Measurements from ENCODE around the gene VTN. TPM values are rescaled to one million over a fixed set of nuclear protein-coding genes. Genes with fewer than 3 reads are reported as not detected.

VTN gene, protein sequence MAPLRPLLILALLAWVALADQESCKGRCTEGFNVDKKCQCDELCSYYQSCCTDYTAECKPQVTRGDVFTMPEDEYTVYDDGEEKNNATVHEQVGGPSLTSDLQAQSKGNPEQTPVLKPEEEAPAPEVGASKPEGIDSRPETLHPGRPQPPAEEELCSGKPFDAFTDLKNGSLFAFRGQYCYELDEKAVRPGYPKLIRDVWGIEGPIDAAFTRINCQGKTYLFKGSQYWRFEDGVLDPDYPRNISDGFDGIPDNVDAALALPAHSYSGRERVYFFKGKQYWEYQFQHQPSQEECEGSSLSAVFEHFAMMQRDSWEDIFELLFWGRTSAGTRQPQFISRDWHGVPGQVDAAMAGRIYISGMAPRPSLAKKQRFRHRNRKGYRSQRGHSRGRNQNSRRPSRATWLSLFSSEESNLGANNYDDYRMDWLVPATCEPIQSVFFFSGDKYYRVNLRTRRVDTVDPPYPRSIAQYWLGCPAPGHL
- 1 to 10 TPM in 1 of 3 donors, under 1 TPM in 2; 0.60 to 1.1 (median 0.94) TPM for total RNA-seq

DNA sequence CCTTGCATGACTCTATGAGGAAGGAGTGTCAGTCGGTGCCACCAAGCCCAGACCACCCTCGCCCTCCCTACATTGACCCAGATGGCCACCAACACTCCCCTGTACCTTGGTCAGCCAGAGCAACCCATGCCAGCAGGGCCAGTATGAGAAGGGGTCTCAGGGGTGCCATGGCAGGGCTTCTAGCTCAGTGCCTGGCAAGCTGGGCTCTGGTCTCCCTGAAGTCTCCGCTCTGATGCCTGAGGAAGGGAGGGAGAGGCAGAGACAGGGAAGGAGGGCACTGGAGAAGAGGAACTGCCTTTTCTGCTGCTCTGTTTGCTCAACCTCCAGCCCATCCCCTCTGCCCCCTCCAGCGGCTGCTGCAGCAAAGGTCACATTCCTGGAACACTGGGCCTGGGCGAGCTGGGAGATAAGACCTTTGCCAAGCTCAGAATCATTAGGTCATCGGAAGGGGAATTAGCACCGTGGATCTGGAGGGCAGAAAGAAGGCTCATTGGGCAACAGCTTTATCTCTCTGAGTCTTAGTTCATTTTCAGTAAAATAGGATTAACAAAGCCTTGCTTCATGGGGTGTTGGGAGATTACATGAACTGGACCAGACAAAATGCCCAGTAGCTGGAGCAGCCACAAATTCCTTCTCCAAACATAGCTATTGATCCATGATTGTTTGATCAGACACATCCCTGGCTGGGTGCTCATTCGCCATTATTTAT lies at the start of gene VTN:
VTN (minus strand) TSS at position 273 of the 709 bp plus-strand sequence; CDS start at position 169, 104 bp downstream.
- Mint-ChIP-seq H3K27me3 (ENCODE audit: low read depth) (no peaks in the 10 kb centered on the region), H3K4me1 (ENCODE audit: low read depth) (peaks cover 16% of the 10 kb centered on the region), H3K36me3 (ENCODE audit: insufficient read depth) (no peaks in the 10 kb centered on the region), H3K9me3 (no peaks in the 10 kb centered on the region), H3K4me3 (peak within 1 kb of the TSS; percentile 90)
- ATAC-seq: no peak
- DNase-seq: no peak

DNA sequence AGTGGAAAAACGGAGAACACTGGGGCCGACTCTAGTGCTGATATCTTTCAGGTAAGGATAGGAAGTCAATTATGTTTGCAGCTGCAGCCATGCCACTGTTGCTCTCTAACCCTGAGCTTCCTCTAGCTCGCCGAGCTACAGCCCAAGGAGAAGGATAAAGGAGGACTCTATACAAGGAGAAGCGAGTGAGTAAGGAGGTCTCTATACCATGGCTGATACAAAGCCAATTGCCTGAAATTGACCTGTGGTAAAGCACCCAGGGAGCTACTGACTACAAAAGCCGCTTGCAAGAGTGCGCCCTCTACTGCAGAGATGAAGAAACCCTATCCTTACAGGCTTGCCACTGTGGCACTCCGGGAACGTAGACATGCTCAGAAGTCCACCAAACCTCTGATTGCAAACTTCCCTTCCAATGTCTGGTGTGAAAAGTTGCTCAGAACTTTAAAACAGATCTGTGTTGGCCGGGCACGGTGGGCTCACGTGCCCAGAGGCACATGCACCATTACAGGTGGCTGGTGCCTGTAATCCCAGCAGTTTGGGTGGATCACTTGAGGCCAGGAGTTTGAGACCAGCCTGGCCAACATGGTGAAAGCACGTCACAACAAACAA lies 46.7 kb upstream of the VTN start:
- H3K27me3 Mint-ChIP-seq (ENCODE audit: low read depth): peaks cover 12% of the 10 kb centered on the region
- H3K4me3 Mint-ChIP-seq: no peak overlapping the region
- no peaks in the 10 kb centered on the region for H3K9me3 Mint-ChIP-seq
- H3K4me1 Mint-ChIP-seq (ENCODE audit: low read depth): peaks cover 2% of the 10 kb centered on the region
- peak; percentile 88 to 94 for ATAC-seq
- peak; percentile 38 for DNase-seq
- H3K36me3 Mint-ChIP-seq (ENCODE audit: insufficient read depth): no peaks in the 10 kb centered on the region

DNA sequence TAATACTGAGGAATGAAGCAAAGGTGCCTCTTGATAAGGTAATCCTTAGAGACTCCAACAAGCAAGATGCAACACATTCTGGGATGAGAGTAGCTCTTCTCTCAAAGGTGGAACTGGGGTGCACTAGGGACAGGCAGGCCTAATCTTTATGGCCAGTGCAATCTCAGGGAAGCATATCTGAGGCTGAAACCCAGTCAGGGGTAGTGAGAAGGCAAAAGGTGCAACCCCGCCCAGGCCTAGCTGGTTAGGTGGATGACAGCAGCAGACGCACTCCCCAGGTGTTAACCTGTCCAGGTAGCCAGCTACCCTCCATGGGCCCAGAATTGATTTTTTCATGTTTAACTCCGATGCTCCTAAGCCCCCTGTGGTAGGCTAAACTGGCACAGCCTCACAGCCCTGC lies 45.8 kb upstream of the VTN start:
- DNase-seq: no peak
- Mint-ChIP-seq H3K4me1 (ENCODE audit: low read depth) (peaks cover 2% of the 10 kb centered on the region), H3K36me3 (ENCODE audit: insufficient read depth) (no peaks in the 10 kb centered on the region), H3K27me3 (ENCODE audit: low read depth) (peaks cover 13% of the 10 kb centered on the region), H3K4me3 (no peak overlapping the region), H3K9me3 (no peaks in the 10 kb centered on the region)
- ATAC-seq: no peak

DNA sequence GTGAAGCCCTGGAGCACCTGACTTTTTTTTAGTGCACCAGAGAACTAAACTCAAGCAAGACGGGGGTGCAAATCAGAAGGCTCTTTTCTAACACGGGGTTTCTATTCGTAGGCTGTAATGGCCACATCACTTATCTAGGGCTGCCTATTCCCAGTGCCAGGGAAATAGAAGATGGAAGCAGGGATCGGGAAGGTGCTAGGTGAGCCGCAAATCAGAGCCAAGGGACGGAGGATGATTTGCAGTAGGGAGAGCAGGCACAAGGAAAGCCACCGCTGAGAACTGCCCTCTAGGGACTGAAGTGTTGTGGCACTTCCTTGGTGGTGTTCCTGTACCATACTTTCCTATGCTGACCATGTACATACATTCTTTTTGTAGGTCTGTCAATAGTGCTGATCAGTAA lies 43.7 kb upstream of the VTN start:
- no peak overlapping the region for H3K4me3 Mint-ChIP-seq
- peaks cover 12% of the 10 kb centered on the region for H3K27me3 Mint-ChIP-seq (ENCODE audit: low read depth)
- DNase-seq (no peak), ATAC-seq (no peak)
- H3K4me1 Mint-ChIP-seq (ENCODE audit: low read depth): peaks cover 2% of the 10 kb centered on the region
- no peaks in the 10 kb centered on the region for H3K36me3 Mint-ChIP-seq (ENCODE audit: insufficient read depth)
- H3K9me3 Mint-ChIP-seq: no peaks in the 10 kb centered on the region

DNA sequence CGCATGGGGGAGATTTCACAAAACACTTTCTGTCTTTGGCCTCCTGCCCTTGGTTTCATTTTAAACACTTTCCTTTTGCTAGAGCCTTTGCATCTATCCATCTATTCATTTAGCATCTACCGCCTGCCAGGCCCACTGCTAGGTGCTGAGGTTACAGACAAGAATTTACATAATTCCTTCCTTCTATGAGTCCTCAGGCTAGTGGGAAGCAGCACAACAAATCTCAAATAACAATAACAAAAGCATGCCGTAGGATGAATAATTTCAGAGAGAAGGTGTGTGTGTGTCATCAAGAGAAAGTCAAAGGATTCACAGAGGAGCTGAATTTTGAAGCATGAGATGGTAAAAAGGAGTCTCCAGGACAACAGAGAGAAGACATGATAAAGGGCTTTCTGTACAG lies 42.0 kb upstream of the VTN start:
- no peaks in the 10 kb centered on the region for H3K9me3 Mint-ChIP-seq
- H3K27me3 Mint-ChIP-seq (ENCODE audit: low read depth): peaks cover 21% of the 10 kb centered on the region
- no peak for ATAC-seq
- no peak overlapping the region for H3K4me3 Mint-ChIP-seq
- DNase-seq: no peak
- no peaks in the 10 kb centered on the region for H3K36me3 Mint-ChIP-seq (ENCODE audit: insufficient read depth)
- peaks cover 2% of the 10 kb centered on the region for H3K4me1 Mint-ChIP-seq (ENCODE audit: low read depth)

DNA sequence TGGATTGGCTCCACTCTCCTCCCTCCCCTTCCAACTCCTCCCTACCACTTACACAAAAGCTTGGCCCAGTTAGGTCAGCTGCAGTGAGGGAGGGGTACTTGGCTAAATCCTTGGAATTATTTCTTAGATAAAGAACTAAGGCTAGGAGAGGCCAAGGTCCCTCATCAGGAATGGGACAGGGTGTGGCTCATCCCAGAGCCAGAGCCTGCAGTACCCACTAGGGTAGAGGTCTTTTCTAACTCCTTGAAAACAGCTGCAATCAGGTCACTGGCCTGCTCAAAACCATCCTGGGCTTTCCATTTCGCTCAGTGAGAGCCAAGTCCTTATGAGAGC lies 37.8 kb upstream of the VTN start:
- DNase-seq (no peak), ATAC-seq (no peak)
- peaks cover 4% of the 10 kb centered on the region for H3K4me1 Mint-ChIP-seq (ENCODE audit: low read depth)
- no peaks in the 10 kb centered on the region for H3K9me3 Mint-ChIP-seq
- no peak overlapping the region for H3K4me3 Mint-ChIP-seq
- H3K27me3 Mint-ChIP-seq (ENCODE audit: low read depth): peaks cover 16% of the 10 kb centered on the region
- no peaks in the 10 kb centered on the region for H3K36me3 Mint-ChIP-seq (ENCODE audit: insufficient read depth)

DNA sequence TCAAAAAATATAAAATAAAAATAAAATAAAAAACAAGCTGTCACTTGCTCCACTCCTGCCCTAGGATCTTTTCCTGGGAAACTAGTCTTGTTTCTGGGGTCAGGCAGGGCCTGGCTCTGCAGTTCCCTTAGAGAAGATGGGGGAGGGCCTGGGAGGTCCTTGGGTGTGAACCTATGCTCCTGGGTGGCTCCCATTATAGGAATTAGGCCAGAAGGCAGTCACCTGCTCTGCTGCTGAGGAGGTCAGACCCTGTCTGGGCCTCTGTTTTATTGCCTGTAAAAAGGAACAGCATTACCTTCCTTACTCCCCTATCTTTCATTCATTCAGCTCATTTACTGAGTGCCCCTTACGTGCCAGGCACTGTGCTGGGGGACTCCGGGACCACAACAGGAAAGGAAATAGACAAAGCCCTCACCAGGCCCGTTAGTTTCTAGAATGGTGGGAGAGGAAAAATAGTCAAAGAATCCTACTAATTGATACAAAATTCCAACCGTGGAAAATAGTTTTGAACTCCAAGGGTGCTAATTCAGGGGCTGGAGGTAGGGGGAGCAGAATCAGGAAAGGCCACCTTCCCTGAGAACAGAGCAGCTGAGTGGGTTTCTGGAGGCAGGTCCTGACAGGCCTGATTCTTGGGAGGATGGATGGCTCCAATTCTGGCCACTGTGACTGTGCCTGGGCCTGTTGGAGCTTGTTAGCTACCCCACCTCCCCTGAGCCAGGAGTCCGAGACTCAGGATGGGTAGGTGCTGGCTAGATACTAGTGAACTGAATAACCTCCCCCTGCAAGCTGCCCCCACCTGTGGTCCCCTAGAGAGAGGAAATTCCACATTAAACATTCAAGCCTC lies 37.2 kb upstream of the VTN start:
- H3K9me3 Mint-ChIP-seq: no peaks in the 10 kb centered on the region
- H3K4me1 Mint-ChIP-seq (ENCODE audit: low read depth): peaks cover 4% of the 10 kb centered on the region
- DNase-seq: no peak
- H3K36me3 Mint-ChIP-seq (ENCODE audit: insufficient read depth): no peaks in the 10 kb centered on the region
- H3K27me3 Mint-ChIP-seq (ENCODE audit: low read depth): peaks cover 15% of the 10 kb centered on the region
- ATAC-seq: no peak
- peak overlapping the region; percentile 35 for H3K4me3 Mint-ChIP-seq

DNA sequence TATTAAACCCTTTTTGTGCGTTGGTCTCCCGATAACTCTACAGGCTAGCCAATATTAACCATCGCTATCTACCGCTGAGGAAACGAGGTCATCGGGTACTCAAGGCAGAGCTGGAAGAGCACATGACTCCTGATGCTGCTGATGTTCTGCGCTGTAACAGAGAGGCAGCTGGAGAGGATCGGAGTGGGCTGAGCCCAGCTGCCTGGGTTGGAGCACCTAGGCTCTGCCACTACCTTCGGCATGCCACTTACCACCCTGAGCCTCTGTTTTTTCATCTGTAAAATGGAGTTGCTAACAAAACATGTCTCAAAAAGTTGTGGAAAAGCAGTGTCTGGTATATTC lies 36.3 kb upstream of the VTN start:
- peaks cover 13% of the 10 kb centered on the region for H3K27me3 Mint-ChIP-seq (ENCODE audit: low read depth)
- no peak for DNase-seq
- peaks cover 4% of the 10 kb centered on the region for H3K4me1 Mint-ChIP-seq (ENCODE audit: low read depth)
- peak; percentile 6 to 9 for ATAC-seq
- no peaks in the 10 kb centered on the region for H3K9me3 Mint-ChIP-seq
- peak overlapping the region; percentile 72 for H3K4me3 Mint-ChIP-seq
- no peaks in the 10 kb centered on the region for H3K36me3 Mint-ChIP-seq (ENCODE audit: insufficient read depth)

DNA sequence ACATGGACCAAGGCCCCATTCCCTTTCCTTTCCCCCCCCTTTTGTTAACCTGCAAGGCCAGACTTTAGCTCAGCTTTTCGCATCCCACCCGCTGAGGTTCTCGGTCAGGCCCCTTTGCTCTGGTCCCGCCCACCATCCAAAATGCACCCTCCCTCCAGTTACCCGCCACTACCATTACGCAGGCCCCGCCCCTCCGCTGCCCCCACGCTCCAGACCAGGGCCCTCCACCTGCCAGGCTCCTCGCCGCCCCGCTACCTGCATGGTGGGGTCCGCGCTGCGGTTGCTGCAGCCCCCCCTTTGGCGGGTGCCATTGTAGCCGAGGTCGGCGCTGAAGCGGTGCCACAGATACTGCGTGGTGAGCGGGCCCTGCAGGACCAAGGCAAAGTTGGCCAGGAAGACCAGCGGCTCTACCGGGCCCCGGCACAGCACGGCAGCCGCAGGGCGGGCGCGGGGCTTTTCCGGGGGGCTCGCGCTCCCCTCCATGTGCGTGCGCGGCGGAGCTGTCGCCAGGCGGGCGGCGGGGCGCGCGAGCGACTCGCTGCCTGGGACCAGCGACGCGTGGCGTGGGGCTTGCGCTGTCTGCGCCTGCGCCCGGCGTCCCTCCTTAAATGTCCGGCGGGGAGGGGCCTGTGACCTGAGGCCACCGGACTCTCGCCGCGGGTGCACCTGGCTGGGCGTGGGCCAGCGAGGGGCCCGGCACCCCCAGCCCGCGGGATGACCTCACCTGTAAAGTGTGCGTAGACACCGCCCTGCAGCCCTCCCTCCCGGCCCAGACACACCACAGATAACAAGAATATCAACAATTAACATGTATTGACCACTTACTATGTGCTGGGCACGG lies 35.7 kb upstream of the VTN start, which contains the start of gene SLC46A1:
SLC46A1 (minus strand) TSS at position 581 of the 841 bp plus-strand sequence; CDS start at position 483, 98 bp downstream.
- Mint-ChIP-seq H3K9me3 (no peaks in the 10 kb centered on the region), H3K4me1 (ENCODE audit: low read depth) (peaks cover 4% of the 10 kb centered on the region), H3K36me3 (ENCODE audit: insufficient read depth) (no peaks in the 10 kb centered on the region), H3K27me3 (ENCODE audit: low read depth) (peaks cover 11% of the 10 kb centered on the region), H3K4me3 (peak within 1 kb of the TSS; percentile 81)
- DNase-seq: peak; percentile 27
- peak; percentile 90 to 92 for ATAC-seq

DNA sequence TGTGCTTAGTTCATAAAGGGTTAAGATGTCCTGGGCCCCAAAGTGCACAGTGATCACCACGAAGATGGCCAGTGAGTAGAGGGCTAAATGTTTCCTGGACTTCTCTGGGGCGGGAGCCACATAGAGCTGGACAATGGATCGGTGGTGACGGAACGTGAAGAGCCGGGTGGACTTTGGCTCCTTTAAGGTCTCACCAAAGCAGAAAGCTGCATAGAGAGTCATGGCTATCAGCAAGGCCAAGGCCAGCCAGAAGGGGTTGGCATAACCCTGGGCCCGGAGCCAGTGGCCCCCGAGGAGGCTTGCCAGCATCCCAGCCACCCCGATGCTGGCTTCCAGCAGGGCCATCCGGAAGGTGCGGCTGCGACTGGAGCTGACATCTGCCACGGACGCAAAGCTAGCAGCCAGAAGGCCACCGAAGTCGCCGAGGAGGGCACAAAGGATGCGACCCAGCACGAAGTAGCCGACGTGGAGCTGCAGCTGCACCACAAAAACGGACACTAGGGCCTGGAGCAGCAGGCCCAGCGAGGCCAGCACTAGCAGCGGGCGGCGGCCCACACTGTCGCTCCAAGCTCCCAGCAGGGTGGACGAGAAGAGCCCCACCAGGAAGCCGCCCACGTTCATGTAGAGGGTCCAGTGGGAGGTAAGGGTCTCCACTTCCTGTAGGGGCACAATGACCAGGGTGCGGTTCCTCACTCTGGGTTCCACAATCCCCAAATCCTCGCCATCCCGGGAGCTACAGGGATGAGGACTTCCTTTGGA lies 34.9 kb upstream of the VTN start:
- Mint-ChIP-seq H3K4me3 (peak overlapping the region; percentile 81), H3K36me3 (ENCODE audit: insufficient read depth) (no peaks in the 10 kb centered on the region), H3K4me1 (ENCODE audit: low read depth) (peaks cover 4% of the 10 kb centered on the region), H3K9me3 (no peaks in the 10 kb centered on the region), H3K27me3 (ENCODE audit: low read depth) (peaks cover 9% of the 10 kb centered on the region)
- ATAC-seq (no peak), DNase-seq (no peak)

DNA sequence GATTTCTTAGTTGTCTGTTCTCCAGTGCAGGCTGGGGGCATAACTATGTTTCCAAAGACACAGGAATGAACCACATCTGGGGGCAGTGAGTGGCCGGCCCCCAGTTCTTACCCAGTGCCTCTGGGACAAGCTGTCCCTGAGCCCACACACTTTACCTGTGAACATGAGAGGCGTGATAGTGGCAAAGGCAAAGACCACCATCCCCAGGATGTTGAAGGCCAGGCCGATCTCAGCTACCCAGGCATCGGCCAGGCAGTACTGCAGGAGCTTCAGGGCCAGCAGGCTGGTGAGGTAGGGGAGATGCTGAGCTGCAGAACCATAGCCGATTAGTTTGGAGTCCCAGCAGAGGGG lies 34.3 kb upstream of the VTN start:
- DNase-seq: no peak
- no peak for ATAC-seq
- no peaks in the 10 kb centered on the region for H3K36me3 Mint-ChIP-seq (ENCODE audit: insufficient read depth)
- peaks cover 9% of the 10 kb centered on the region for H3K27me3 Mint-ChIP-seq (ENCODE audit: low read depth)
- H3K4me1 Mint-ChIP-seq (ENCODE audit: low read depth): peaks cover 4% of the 10 kb centered on the region
- peak overlapping the region; percentile 81 for H3K4me3 Mint-ChIP-seq
- no peaks in the 10 kb centered on the region for H3K9me3 Mint-ChIP-seq

DNA sequence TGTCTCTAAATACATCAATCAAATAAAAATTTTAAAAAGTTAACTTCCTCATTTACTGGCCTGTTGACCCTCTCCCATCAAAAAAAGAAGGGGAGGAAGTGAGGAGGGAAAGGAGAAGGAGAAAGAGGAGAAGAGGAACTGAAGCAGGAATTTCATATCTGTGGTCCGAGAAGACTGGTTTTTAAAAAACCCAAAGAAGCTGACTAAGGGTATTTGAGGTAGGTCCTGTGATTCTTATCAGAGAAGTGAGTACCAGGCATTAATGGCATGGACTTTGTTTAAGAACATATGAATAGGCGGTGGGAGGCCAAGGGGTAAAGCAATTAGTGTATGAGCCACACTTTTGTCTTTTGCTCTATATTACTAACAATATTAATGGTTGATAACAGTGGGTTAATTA lies 33.9 kb upstream of the VTN start:
- no peak overlapping the region for H3K4me3 Mint-ChIP-seq
- no peaks in the 10 kb centered on the region for H3K9me3 Mint-ChIP-seq
- no peak for ATAC-seq
- H3K4me1 Mint-ChIP-seq (ENCODE audit: low read depth): peaks cover 4% of the 10 kb centered on the region
- H3K27me3 Mint-ChIP-seq (ENCODE audit: low read depth): peaks cover 9% of the 10 kb centered on the region
- no peak for DNase-seq
- H3K36me3 Mint-ChIP-seq (ENCODE audit: insufficient read depth): no peaks in the 10 kb centered on the region

DNA sequence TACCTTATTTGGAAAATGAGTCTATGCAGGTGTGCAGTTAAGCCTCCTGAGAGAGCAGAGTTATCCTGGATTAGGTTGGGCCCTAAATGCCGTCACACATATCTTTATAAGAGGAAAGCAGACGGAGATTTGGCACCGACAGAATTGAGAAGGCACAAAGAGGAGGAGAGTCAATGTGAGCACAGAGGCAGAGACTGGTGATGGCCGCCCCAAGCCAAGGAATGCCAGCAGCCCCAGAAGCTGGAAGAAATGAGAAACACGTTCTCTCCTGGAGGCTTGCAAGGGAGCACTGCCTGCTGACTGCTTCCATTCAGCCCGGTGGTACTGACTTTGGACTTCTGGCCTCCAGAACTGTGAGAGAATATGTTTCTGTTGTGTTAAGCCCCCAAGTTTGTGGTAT lies 32.7 kb upstream of the VTN start:
- Mint-ChIP-seq H3K9me3 (no peaks in the 10 kb centered on the region), H3K36me3 (ENCODE audit: insufficient read depth) (peaks cover 4% of the 10 kb centered on the region), H3K27me3 (ENCODE audit: low read depth) (peaks cover 1% of the 10 kb centered on the region), H3K4me3 (no peak overlapping the region), H3K4me1 (ENCODE audit: low read depth) (peaks cover 4% of the 10 kb centered on the region)
- DNase-seq (no peak), ATAC-seq (no peak)

All from activated T-cell treated with anti-CD3 and anti-CD28 coated beads, Interleukin-2, amount 50 U/mL, for 4 hours (primary cell).